ENCODE data around the gene EGFL7. TPM values are rescaled to one million over a fixed set of nuclear protein-coding genes. Genes with fewer than 3 reads are reported as not detected.

EGFL7 gene
- total and polyA plus RNA-seq, 2 of the 8 experiments (the other 6 are each of a cell fraction or from before 2014, with no cell fraction given): 37.8 to 53.4 TPM

GRCh38 chr9:136684799-136685198, 22.1 kb downstream of the EGFL7 start (continued):
- TF ChIP-seq POLR2A (IDR thresholded peaks at IDR 0.05; ENCODE audit: control extremely low read depth in 1 of 2, low read depth in 2 of 2, low read length in 2 of 2) (no peak), JUND (IDR thresholded peaks at IDR 0.05; ENCODE audit: low read length) (no peak), CHD1 (IDR thresholded peaks at IDR 0.05; ENCODE audit: low read depth, low read length) (no peak)
